Endometrium (tissue), 2 donors: ENCODE measurements around the gene MIOS.
A peak's percentile ranks its signal among the peaks of the same experiment; 100 is the strongest.
"Not testable (repeated sequence)": the region's sequence is repeated elsewhere in the genome, so short reads cannot be mapped to it uniquely, and the experiment has no call there.

ENCODE experiments used
- FAIRE-seq: peaks from 2 replicates; lab custom pipeline; 2012; peaks lifted over from hg19 to GRCh38; lab: Jason Lieb, UNC
- donor health status: control.
- donor health status: control.

Gene MIOS

GRCh38 chr7:7650682-7651206 lies 84.1 kb downstream of the MIOS start:
- FAIRE-seq = no peak

DNA sequence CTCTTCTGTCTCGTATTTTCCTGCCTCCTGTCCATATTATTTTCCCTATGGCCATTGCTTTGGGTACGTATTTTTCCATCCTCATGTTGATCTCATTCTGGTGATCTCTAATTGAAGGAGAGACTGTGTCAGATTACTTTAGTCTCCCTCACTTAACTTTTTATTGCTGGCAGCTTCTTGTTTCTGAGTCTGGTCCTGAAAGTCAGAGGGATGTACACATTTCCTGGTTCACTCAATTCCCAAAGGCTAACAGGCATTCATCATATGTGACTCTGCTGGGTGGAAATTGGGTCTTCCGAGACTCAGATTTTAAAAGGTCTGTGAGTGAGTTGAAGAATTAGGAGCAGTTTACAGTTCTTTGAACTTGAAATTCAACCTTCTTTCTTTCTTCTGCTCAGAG lies 84.8 kb downstream of the MIOS start:
- FAIRE-seq = no peak

- FAIRE-seq = peak; percentile 93
Observed at GRCh38 chr7:7652798-7653540, 86.3 kb downstream of the MIOS start.

GRCh38 chr7:7653593-7654187 lies 87.0 kb downstream of the MIOS start:
- FAIRE-seq = no peak

GRCh38 chr7:7654964-7655715 lies 88.5 kb downstream of the MIOS start:
- no peak for FAIRE-seq

DNA sequence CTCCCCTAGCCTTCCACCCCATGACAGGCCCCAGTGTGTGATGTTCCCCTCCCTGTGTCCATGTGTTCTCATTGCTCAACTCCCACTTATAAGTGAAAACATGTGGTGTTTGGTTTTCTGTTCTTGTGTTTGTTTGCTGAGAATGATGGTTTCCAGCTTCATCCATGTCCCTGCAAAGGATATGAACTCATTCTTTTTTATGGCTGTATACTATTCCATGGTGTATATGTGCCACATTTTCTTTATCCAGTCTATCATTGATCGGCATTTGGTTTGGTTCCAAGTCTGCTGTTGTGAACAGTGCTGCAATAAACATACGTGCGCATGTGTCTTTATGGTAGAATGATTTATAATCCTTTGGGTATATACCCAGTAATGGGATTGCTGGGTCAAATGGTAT lies 89.8 kb downstream of the MIOS start:
- FAIRE-seq = not testable (repeated sequence)
